Transverse colon (tissue), 4 donors: ENCODE data around the gene LIMS1. TPM values are rescaled to one million over a fixed set of nuclear protein-coding genes. Genes with fewer than 3 reads are reported as not detected.

Experiments used
- DNase-seq: peaks from one replicate; pipeline ENCODE4 v3.0.0-alpha.2; 2019
- H3K27ac ChIP-seq, 4 donors: fragments of 200-600 bp; sonication (generic); 2 replicates each; pipeline ENCODE4 v1.5.1; 2016 to 2018; ENCODE audit warnings: inconsistent platforms in 4 of 4
- H3K27me3 ChIP-seq: fragments of 200-600 bp; sonication (generic); 2 replicates; pipeline ENCODE4 v1.5.1; 2017; ENCODE audit warnings: inconsistent platforms
- H3K36me3 ChIP-seq, 4 donors: fragments of 200-600 bp; sonication (generic); 2 replicates each; pipeline ENCODE4 v1.5.1; 2017 to 2019; ENCODE audit warnings: inconsistent platforms in 4 of 4
- H3K4me1 ChIP-seq, 4 donors: fragments of 200-600 bp; sonication (generic); 2 replicates each; pipeline ENCODE4 v1.5.1; 2017 to 2020; ENCODE audit warnings: inconsistent platforms in 4 of 4
- H3K4me3 ChIP-seq, 4 donors: fragments of 200-600 bp; sonication (generic); 1 replicate in 1 of 4; 2 replicates in 3 of 4; pipeline versions ENCODE4 v1.5.1 to v1.6.1; 2017 to 2019; ENCODE audit warnings: inconsistent platforms in 4 of 4
- H3K9me3 ChIP-seq, 2 donors: fragments of 200-600 bp; sonication (generic); 2 replicates each; pipeline ENCODE4 v1.5.1; 2017 to 2019; ENCODE audit warnings: inconsistent platforms in 2 of 2
- CTCF ChIP-seq, 5 experiments: fragments of 200-600 bp in 3 of 5; fragments of 450-650 bp in 2 of 5; sonication (generic) in 3 of 5; IDR thresholded peaks; 1 replicate in 2 of 5; 2 replicates in 3 of 5; pipeline ENCODE4 v1.5.1; 2016 to 2017; ENCODE audit warnings: antibody characterized with exemption in 5 of 5, inconsistent platforms in 3 of 5, mild to moderate bottlenecking in 2 of 5, moderate library complexity in 1 of 5
- EP300 ChIP-seq: sonication (generic); formaldehyde crosslinking; IDR thresholded peaks from one replicate; pipeline ENCODE4 v1.6.1; 2017; ENCODE audit warnings: antibody characterized with exemption, low read depth
- POLR2A ChIP-seq: fragments of 450-650 bp; IDR thresholded peaks from one replicate; pipeline ENCODE4 v1.6.1; 2016; ENCODE audit warnings: antibody characterized with exemption, mild to moderate bottlenecking, moderate library complexity
- POLR2AphosphoS5 ChIP-seq, 3 donors: sonication (generic); formaldehyde crosslinking; IDR thresholded peaks; one replicate each; pipeline ENCODE4 v1.6.1; 2016; ENCODE audit warnings: antibody characterized with exemption in 3 of 3
- WGBS, 2 donors: methylation state at CpG; one replicate each; pipeline ENCODE4 v1.1.5; 2018; ENCODE audit warnings: low coverage in 1 of 2; 5-methylcytosine and 5-hydroxymethylcytosine counted together
- in situ Hi-C, 4 donors: fragments of 200-750 bp; cut with MboI; loops; one replicate each; pipeline versions ENCODE4 v1.15.0 to v1.15.1; 2017; ENCODE audit warnings: low sequenced_read_pairs in 3 of 4, low pct_ligation_motif_present in 1 of 4, low pct_unique_long_range_greater_than_20kb in 1 of 4
- intact Hi-C: fragments of 100-400 bp; cut with DNase I; formaldehyde crosslinking; loops from one replicate; pipeline ENCODE4 v1.15.1; 2023; ENCODE audit warnings: low total_unique reads
- total RNA-seq, 4 donors: library from RNA; depleted of rRNA; stranded (reverse); fragments of >200 nt; gene quantifications; one replicate each; pipeline ENCODE4 v1.1.0, GENCODE V29; 2016

Gene LIMS1
- total RNA-seq, 4 donors from 2014 or later, result 4.5 to 41.0 (median 24.1) TPM

- peaks cover 7 to 29% (median 13%) of the 10 kb centered on the region in 4 donors for H3K4me1 ChIP-seq
- intact Hi-C loops, result no loop called here
- WGBS, 2 donors, result 81 to 97% methylated on average over 5 of the region's 5 CpGs
- no peak for DNase-seq
- no peak overlapping the region for H3K27ac ChIP-seq
- H3K9me3 ChIP-seq, result no peaks in the 10 kb centered on the region
- no peaks in the 10 kb centered on the region for H3K36me3 ChIP-seq
- H3K4me3 ChIP-seq, result no peak overlapping the region
- H3K27me3 ChIP-seq, result no peaks in the 10 kb centered on the region
- TF ChIP-seq POLR2AphosphoS5 (IDR thresholded peaks at IDR 0.05) (no peak), EP300 (no peak), CTCF (IDR thresholded peaks at IDR 0.05) (no peak), POLR2A (no peak)
- in situ Hi-C loops, result loop anchor here in 1 of 4 donors (10.0 kb wide), 1 partner anchor 53 kb away; no protein-coding TSS in a partner anchor
Observed at GRCh38 chr2:108531674-108532055, 2.6 kb upstream of the LIMS1 start.

GRCh38 chr2:108534584-108535356 is 500 bp downstream of the LIMS1 start:
- Histone ChIP-seq H3K4me3 (peak overlapping the region; percentile 69 to 93 (median 78)), H3K9me3 (no peaks in the 10 kb centered on the region), H3K36me3 (no peaks in the 10 kb centered on the region), H3K27ac (peak overlapping the region; percentile 94 to 99 (median 98)), H3K27me3 (no peaks in the 10 kb centered on the region), H3K4me1 (peaks cover 7 to 49% (median 22%) of the 10 kb centered on the region in 4 donors)
- 0% methylated on average over 7 to 37 of the region's 57 CpGs for WGBS, 2 donors
- peak; percentile 47 for DNase-seq
- intact Hi-C loops, result loop anchor here (2.0 kb wide), 1 partner anchor 20 kb away; no protein-coding TSS in a partner anchor
- TF ChIP-seq POLR2A, result no peak
- TF ChIP-seq EP300, result no peak
- no peak for TF ChIP-seq CTCF (IDR thresholded peaks at IDR 0.05)
- peak in 1 of 3 donors; percentile 4 for TF ChIP-seq POLR2AphosphoS5 (IDR thresholded peaks at IDR 0.05)
- in situ Hi-C loops, result loop anchor here in 1 of 4 donors (10.0 kb wide), 1 partner anchor 50 kb away; no protein-coding TSS in a partner anchor

- no peak for DNase-seq
- WGBS, 2 donors, result 18 to 48% methylated on average over 5 to 9 of the region's 9 CpGs
- H3K4me1 ChIP-seq, result peaks cover 7 to 49% (median 22%) of the 10 kb centered on the region in 4 donors
Observed at GRCh38 chr2:108535357-108535631, 1.0 kb downstream of the LIMS1 start.

GRCh38 chr2:108536133-108536780 is 2.0 kb downstream of the LIMS1 start:
- in situ Hi-C loops (loop anchor here in 1 of 4 donors (10.0 kb wide), 1 partner anchor 49 kb away; no protein-coding TSS in a partner anchor), intact Hi-C loops (no loop called here)
- no peak for DNase-seq
- Histone ChIP-seq H3K36me3 (no peaks in the 10 kb centered on the region), H3K27me3 (no peaks in the 10 kb centered on the region), H3K9me3 (no peaks in the 10 kb centered on the region), H3K27ac (peak overlapping the region in 2 of 4 donors; percentile 98 to 99), H3K4me3 (peak overlapping the region in 2 of 4 donors; percentile 85 to 93), H3K4me1 (peaks cover 11 to 50% (median 25%) of the 10 kb centered on the region in 4 donors)
- WGBS, 2 donors, result 78 to 88% methylated on average over 7 of the region's 7 CpGs
- TF ChIP-seq EP300 (no peak), POLR2A (no peak), POLR2AphosphoS5 (IDR thresholded peaks at IDR 0.05) (no peak), CTCF (IDR thresholded peaks at IDR 0.05) (no peak)

More at GRCh38 chr2:108535357-108535631, 1.0 kb downstream of the LIMS1 start:
- Histone ChIP-seq H3K36me3 (no peaks in the 10 kb centered on the region), H3K9me3 (no peaks in the 10 kb centered on the region), H3K4me3 (peak overlapping the region; percentile 56 to 93 (median 78)), H3K27me3 (no peaks in the 10 kb centered on the region), H3K27ac (peak overlapping the region; percentile 94 to 99 (median 98))
- intact Hi-C loops, result loop anchor here (2.0 kb wide), 1 partner anchor 20 kb away; no protein-coding TSS in a partner anchor
- TF ChIP-seq POLR2A (no peak), EP300 (no peak)
- in situ Hi-C loops, result loop anchor here in 1 of 4 donors (10.0 kb wide), 1 partner anchor 50 kb away; no protein-coding TSS in a partner anchor
